ENCODE results near the gene DACH1.

Gene DACH1

DNA sequence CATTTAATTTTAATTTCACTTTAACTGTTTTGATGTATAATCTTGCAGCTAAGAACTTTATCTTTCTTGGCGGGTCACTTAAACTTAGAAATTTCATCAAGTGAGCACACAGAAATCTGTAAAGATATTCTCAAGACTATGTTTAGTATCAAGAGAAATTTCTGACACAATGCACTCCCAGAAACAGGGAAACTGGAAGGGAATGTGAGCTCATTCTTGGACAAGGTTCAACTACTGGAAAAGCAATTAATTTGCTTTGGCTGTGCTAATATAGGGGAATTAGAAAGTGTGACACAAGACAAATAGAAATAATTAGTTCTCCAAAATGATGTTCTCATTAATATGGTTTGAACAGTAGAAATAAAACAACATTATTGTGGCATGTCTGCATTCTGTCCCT, 402.3 kb downstream of the DACH1 start:
- no peak for TF ChIP-seq TAF1 (IDR thresholded peaks at IDR 0.05; ENCODE audit: borderline replicate concordance, low read depth, low read length)
- no peak for TF ChIP-seq POLR2A (IDR thresholded peaks at IDR 0.05; ENCODE audit: low read depth, low read length)
- no peak for TF ChIP-seq POLR2AphosphoS5 (IDR thresholded peaks at IDR 0.05; ENCODE audit: low read depth, low read length)
- no peak for DNase-seq (ENCODE audit: insufficient read length)
- no peak for FAIRE-seq

DNA sequence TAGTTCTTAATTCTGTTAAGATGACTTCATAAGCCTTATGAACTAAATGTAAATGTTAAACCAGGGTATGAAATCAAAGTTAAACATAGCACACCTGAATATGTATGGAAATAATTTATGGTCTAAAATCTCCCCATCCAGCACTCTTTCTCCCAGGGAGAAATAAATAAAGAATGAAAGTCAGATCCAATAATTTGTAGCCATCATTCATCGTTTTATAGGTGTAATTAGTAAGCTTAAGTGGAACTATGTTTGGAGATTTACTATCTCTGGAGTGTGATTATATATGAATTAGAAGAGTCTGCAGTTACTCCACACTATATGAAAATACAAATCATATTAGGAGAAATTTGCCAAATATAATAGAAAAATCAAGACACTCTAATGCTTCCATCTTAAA, 405.1 kb downstream of the DACH1 start:
- no peak for DNase-seq (ENCODE audit: insufficient read length)
- TF ChIP-seq TAF1 (IDR thresholded peaks at IDR 0.05; ENCODE audit: borderline replicate concordance, low read depth, low read length): no peak
- TF ChIP-seq POLR2A (IDR thresholded peaks at IDR 0.05; ENCODE audit: low read depth, low read length): no peak
- TF ChIP-seq POLR2AphosphoS5 (IDR thresholded peaks at IDR 0.05; ENCODE audit: low read depth, low read length): no peak
- no peak for FAIRE-seq

DNA sequence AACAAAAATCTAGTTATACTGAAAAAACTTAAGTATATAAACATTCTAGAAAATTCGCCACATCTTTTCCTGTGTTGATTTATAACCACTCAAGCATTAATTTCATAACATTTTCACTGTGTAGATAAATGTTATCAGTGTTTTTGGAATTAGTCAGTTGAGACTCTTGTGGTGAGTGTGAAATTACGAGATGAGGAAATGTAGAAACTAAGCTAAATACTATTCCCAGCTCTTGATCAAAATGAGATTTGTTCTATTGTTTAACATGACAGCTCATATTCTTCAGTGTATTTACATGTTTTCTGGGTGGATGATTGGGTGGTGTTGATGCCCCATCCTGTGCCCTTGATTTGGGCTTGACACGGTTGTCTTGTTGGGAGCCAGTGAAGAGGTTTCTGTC, 406.8 kb downstream of the DACH1 start:
- TF ChIP-seq TAF1 (IDR thresholded peaks at IDR 0.05; ENCODE audit: borderline replicate concordance, low read depth, low read length) (no peak), POLR2A (IDR thresholded peaks at IDR 0.05; ENCODE audit: low read depth, low read length) (no peak), POLR2AphosphoS5 (IDR thresholded peaks at IDR 0.05; ENCODE audit: low read depth, low read length) (no peak)
- FAIRE-seq (no peak), DNase-seq (ENCODE audit: insufficient read length) (no peak)

DNA sequence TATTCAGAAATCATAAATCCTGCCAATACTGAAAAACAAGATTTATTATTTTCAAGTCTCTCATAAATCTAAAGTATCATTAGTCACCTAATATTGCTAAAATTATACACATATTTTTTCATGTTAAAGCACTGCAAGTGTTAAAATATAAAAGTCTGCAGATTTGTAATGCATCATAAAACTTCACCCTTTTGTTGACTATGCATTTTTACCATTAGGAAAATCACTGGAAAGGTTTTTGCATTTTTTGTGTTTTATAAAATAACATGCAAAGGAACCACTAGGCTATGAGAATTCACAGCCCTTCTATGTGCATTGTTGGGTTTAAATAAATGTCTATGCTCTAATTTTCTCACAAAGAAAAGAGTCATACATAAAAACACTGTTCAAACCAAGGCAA, 407.3 kb downstream of the DACH1 start:
- FAIRE-seq (no peak), DNase-seq (ENCODE audit: insufficient read length) (no peak)
- no peak for TF ChIP-seq POLR2A (IDR thresholded peaks at IDR 0.05; ENCODE audit: low read depth, low read length)
- no peak for TF ChIP-seq TAF1 (IDR thresholded peaks at IDR 0.05; ENCODE audit: borderline replicate concordance, low read depth, low read length)
- TF ChIP-seq POLR2AphosphoS5 (IDR thresholded peaks at IDR 0.05; ENCODE audit: low read depth, low read length): no peak

DNA sequence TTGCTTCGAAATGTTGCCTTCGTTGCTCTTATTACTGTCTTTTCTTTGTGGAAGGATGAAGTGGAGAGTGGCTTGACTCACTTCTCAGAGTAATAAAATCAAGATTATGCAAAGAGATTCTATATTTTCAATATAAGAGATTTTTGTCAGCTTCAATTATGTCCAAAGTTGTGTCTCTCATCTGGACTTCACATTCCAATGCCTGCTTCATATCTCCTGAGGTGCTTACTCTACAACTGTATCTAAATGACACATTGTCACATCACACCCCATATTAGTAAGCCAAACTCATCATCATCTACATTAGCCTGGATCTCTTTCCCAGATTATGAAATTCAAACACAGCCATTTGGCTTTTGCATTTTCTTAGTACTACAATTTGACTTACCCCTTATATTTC, 409.4 kb downstream of the DACH1 start:
- no peak for DNase-seq (ENCODE audit: insufficient read length)
- TF ChIP-seq POLR2A (IDR thresholded peaks at IDR 0.05; ENCODE audit: low read depth, low read length): no peak
- TF ChIP-seq TAF1 (IDR thresholded peaks at IDR 0.05; ENCODE audit: borderline replicate concordance, low read depth, low read length): no peak
- no peak for TF ChIP-seq POLR2AphosphoS5 (IDR thresholded peaks at IDR 0.05; ENCODE audit: low read depth, low read length)
- no peak for FAIRE-seq

DNA sequence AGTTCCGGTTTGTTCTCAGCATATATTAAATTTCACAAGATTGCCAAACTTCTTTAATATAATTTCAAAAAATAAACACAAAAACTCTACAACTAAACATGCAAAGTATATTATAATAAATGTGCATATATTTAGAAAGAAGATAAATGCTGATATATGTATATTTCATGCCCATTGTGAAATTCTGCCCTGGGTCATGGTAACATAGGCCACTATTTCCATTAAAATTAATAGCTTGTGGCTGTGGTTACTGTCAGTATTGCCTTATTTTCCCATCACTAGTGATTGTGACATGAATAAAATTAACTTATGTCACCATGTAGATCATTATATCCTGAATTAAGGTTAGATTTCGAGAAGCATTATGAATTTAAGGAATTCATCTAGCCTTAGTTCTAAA, 410.9 kb downstream of the DACH1 start:
- no peak for FAIRE-seq
- no peak for TF ChIP-seq POLR2A (IDR thresholded peaks at IDR 0.05; ENCODE audit: low read depth, low read length)
- no peak for TF ChIP-seq POLR2AphosphoS5 (IDR thresholded peaks at IDR 0.05; ENCODE audit: low read depth, low read length)
- TF ChIP-seq TAF1 (IDR thresholded peaks at IDR 0.05; ENCODE audit: borderline replicate concordance, low read depth, low read length): no peak
- no peak for DNase-seq (ENCODE audit: insufficient read length)

DNA sequence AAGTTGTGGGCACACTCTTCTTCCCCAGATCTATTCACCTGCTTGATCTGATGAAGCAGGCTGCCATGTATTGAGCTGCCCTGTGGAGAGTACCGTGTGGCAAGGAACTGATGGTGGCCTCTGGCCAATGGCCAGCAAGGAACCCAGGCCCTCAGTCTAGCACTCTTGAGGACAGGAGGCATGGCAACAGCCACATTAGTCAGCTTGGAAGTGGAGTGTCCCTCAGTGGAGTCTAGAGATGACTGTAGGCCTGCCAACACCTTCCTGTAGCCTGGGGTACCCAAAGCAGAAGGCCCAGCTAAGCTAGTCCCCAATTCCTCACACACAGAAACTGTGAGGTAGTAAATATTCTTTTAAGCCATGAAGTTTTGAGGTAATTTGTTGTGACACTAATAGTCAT, 412.5 kb downstream of the DACH1 start:
- no peak for DNase-seq (ENCODE audit: insufficient read length)

DNA sequence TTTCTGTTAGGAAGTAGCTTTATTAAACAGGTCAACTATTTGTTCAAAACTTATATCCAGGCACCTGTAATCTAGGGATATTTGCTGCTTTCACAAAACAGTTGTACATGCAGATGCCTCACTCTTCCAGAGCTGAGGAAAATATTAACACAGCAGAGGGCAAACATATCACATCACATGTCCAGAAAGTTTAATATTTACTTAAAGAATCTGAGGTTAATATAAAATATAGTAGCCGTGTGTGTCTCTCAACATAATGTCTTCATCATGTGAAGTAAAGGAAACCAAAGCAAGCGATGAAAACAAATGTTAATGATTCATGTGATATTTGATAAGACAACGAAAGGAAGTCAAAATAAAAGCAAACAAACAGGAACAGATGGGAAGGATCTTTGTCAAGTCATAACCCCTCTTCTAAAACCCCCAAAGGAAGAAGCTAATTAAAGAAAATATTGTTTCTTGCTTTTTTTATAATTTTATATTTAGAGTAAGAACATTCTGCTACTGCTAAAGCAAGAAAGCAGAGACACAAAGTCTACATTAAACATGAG, 418.8 kb downstream of the DACH1 start:
- FAIRE-seq: no peak
- DNase-seq (ENCODE audit: insufficient read length): no peak
- no peak for TF ChIP-seq POLR2A (IDR thresholded peaks at IDR 0.05; ENCODE audit: low read depth, low read length)
- TF ChIP-seq POLR2AphosphoS5 (IDR thresholded peaks at IDR 0.05; ENCODE audit: low read depth, low read length): no peak
- no peak for TF ChIP-seq TAF1 (IDR thresholded peaks at IDR 0.05; ENCODE audit: borderline replicate concordance, low read depth, low read length)

More for the DNA sequence above, 412.5 kb downstream of the DACH1 start:
- no peak for FAIRE-seq
- no peak for TF ChIP-seq TAF1 (IDR thresholded peaks at IDR 0.05; ENCODE audit: borderline replicate concordance, low read depth, low read length)

DNA sequence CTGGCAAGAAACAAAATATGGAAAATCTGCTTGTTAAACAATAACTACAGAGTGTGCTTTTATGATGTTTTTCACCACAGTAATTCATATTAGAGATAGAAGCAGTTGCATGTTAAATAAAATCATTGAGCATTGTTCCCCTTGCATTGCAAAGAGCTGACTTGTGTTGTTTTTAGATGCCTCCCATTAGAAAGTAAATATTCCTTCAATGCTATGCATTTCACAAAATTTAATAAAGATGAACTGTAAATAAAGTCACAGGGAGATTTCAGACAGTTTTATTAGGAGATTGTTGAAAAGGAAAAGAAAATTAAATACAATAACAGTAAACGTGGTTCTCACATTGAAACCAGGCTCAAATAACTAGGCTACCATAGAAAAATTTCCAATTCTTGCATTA, 429.3 kb downstream of the DACH1 start:
- FAIRE-seq (no peak), DNase-seq (ENCODE audit: insufficient read length) (no peak)
- TF ChIP-seq TAF1 (IDR thresholded peaks at IDR 0.05; ENCODE audit: borderline replicate concordance, low read depth, low read length): no peak
- no peak for TF ChIP-seq POLR2A (IDR thresholded peaks at IDR 0.05; ENCODE audit: low read depth, low read length)
- no peak for TF ChIP-seq POLR2AphosphoS5 (IDR thresholded peaks at IDR 0.05; ENCODE audit: low read depth, low read length)

DNA sequence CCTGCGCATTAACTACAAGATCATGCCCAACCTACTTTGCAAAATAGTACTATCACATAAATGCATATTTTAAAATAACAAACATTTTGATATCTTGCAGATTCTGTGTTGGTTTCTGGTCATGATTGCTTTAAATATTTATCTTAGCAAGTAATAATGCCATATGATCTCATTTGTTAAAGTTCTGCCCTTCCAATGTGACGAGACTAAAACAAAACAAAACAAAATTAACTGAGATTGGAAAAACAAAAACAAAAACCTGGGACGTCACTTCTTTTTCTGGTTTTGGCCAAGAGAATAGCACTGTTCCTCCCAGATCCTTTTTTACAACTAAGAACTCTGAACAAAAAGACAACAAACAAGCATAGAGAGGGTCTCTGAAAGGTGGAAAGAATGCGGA, 436.3 kb downstream of the DACH1 start:
- no peak for DNase-seq (ENCODE audit: insufficient read length)
- no peak for TF ChIP-seq POLR2AphosphoS5 (IDR thresholded peaks at IDR 0.05; ENCODE audit: low read depth, low read length)
- TF ChIP-seq TAF1 (IDR thresholded peaks at IDR 0.05; ENCODE audit: borderline replicate concordance, low read depth, low read length): no peak
- no peak for TF ChIP-seq POLR2A (IDR thresholded peaks at IDR 0.05; ENCODE audit: low read depth, low read length)
- FAIRE-seq: no peak

DNA sequence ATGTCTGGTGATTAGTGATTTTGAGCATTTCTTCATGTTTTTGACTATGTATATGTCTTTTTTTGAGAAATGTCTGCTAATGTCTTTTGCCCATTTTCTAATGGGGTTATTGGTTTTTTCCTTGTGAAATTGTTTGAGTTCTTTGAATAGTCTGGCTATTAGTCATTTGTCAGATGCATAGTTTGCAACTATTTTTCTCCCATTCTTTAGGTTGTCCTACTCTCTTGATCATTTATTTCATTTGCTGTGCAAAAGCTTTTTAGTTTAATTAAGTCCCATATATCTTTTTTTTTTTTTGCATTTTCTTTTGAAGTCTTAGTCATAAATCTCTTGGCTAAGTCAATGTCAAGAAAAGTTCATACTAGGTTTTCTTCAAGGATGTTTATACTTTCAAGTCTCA, 449.8 kb downstream of the DACH1 start:
- TF ChIP-seq TAF1 (IDR thresholded peaks at IDR 0.05; ENCODE audit: borderline replicate concordance, low read depth, low read length): no peak
- no peak for TF ChIP-seq POLR2A (IDR thresholded peaks at IDR 0.05; ENCODE audit: low read depth, low read length)
- TF ChIP-seq POLR2AphosphoS5 (IDR thresholded peaks at IDR 0.05; ENCODE audit: low read depth, low read length): no peak
- DNase-seq (ENCODE audit: insufficient read length): no peak
- FAIRE-seq: no peak

DNA sequence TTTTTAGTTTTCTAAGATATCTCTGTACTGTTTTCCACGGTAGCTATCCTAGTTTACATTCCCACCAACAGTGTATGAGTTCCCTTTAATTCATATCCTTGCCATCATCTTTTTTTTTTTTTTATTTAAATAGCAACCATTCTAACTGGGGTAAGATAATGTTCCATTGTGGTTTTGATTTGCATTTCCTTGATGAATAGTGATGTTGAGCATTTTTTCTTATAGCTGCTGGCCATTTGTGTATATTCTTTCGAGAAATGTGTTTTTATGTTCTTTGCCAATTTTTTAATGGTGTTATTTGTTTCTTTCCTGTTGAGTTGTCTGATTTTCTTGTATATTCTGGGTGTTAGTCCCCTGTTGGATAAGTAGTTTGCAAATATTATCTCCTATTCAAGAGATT, 454.8 kb downstream of the DACH1 start:
- DNase-seq (ENCODE audit: insufficient read length): no peak
- no peak for FAIRE-seq
- TF ChIP-seq POLR2AphosphoS5 (IDR thresholded peaks at IDR 0.05; ENCODE audit: low read depth, low read length) (no peak), TAF1 (IDR thresholded peaks at IDR 0.05; ENCODE audit: borderline replicate concordance, low read depth, low read length) (no peak), POLR2A (IDR thresholded peaks at IDR 0.05; ENCODE audit: low read depth, low read length) (no peak)

DNA sequence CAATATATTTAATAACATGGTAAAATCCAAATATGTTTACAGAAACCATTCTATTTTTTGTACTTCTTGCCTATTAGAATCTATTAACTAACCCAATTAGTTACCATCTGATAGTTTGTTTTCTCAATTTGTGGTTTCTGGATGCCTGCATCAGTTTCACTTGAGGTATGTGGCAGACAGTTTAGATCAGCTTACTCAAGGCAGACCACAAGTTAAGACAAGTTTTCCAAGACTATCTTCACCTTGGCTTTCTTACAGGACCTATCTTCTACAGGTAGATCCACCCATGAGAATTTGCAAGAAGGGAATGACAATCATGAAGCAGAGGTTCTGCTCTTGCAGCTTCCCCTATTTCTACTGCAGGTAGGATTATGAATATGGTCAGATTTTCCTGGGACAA, 458.6 kb downstream of the DACH1 start:
- DNase-seq (ENCODE audit: insufficient read length) (no peak), FAIRE-seq (no peak)
- TF ChIP-seq POLR2A (IDR thresholded peaks at IDR 0.05; ENCODE audit: low read depth, low read length): no peak
- TF ChIP-seq TAF1 (IDR thresholded peaks at IDR 0.05; ENCODE audit: borderline replicate concordance, low read depth, low read length): no peak
- no peak for TF ChIP-seq POLR2AphosphoS5 (IDR thresholded peaks at IDR 0.05; ENCODE audit: low read depth, low read length)
